Measurements from ENCODE around the gene BOC. TPM values are rescaled to one million over a fixed set of nuclear protein-coding genes. Genes with fewer than 3 reads are reported as not detected.
A peak's percentile ranks its signal among the peaks of the same experiment; 100 is the strongest.

The BOC gene
- total RNA-seq, 1 donor from 2014 or later: 20.2 TPM

DNA sequence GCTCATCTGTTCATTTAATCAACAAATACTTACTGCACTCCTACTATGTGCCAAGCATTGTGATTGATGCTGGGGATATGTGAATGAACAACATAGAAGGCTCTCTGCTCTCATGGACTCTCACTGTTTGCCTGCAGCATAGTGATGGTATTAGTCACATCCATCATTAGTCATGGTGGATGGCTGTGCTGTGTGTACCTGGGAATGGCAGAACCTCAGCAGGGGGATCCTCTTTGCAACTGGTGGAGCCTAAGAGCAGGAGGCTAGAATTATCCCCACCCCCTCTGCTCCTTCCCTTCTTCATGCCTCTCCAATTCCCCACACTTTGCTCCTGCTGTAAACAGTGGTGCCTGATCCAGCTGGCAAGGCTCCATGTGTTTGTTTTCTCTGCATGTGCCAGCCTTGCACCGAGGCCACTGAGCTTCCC lies 20.5 kb downstream of the BOC start:
- H3K27me3 ChIP-seq (ENCODE audit: insufficient read depth, low read length): no peaks in the 10 kb centered on the region
- H4K20me1 ChIP-seq (ENCODE audit: insufficient read depth, low read length): no peaks in the 10 kb centered on the region
- TF ChIP-seq, protein P1, sequence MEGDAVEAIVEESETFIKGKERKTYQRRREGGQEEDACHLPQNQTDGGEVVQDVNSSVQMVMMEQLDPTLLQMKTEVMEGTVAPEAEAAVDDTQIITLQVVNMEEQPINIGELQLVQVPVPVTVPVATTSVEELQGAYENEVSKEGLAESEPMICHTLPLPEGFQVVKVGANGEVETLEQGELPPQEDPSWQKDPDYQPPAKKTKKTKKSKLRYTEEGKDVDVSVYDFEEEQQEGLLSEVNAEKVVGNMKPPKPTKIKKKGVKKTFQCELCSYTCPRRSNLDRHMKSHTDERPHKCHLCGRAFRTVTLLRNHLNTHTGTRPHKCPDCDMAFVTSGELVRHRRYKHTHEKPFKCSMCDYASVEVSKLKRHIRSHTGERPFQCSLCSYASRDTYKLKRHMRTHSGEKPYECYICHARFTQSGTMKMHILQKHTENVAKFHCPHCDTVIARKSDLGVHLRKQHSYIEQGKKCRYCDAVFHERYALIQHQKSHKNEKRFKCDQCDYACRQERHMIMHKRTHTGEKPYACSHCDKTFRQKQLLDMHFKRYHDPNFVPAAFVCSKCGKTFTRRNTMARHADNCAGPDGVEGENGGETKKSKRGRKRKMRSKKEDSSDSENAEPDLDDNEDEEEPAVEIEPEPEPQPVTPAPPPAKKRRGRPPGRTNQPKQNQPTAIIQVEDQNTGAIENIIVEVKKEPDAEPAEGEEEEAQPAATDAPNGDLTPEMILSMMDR (IDR thresholded peaks at IDR 0.05; ENCODE audit: insufficient read depth, low read depth, low read length): no peak
- no peak for TF ChIP-seq EZH2 (IDR thresholded peaks at IDR 0.05; ENCODE audit: insufficient read depth, low read length)
- peak; percentile 100 for FAIRE-seq
- Mint-ChIP-seq H3K27ac (ENCODE audit: unreplicated experiment) (peak overlapping the region; percentile 93), H3K9me3 (ENCODE audit: unreplicated experiment) (no peaks in the 10 kb centered on the region), H3K4me3 (ENCODE audit: unreplicated experiment) (no peak overlapping the region), H3K27me3 (ENCODE audit: low read depth, unreplicated experiment) (no peaks in the 10 kb centered on the region), H3K4me1 (ENCODE audit: low read depth, unreplicated experiment) (peaks cover 49% of the 10 kb centered on the region), H3K36me3 (ENCODE audit: low read depth, unreplicated experiment) (peaks cover 2% of the 10 kb centered on the region)
- peak overlapping the region; percentile 60 for H3K9ac ChIP-seq (ENCODE audit: low read length)
- no peak overlapping the region for H2AFZ ChIP-seq (ENCODE audit: low read depth, low read length)
- H3K4me3 ChIP-seq (ENCODE audit: insufficient read depth, low read depth, low read length): no peak overlapping the region
- H3K79me2 ChIP-seq (ENCODE audit: insufficient read depth, low read length): no peaks in the 10 kb centered on the region
- H3K4me2 ChIP-seq (ENCODE audit: low read length): peak overlapping the region; percentile 57
- H3K27ac ChIP-seq (ENCODE audit: low read depth, low read length): peak overlapping the region; percentile 80
- peak; percentile 91 for DNase-seq (ENCODE audit: low read depth)
- no peaks in the 10 kb centered on the region for H3K36me3 ChIP-seq (ENCODE audit: insufficient read depth, low read length)
- H3K4me1 ChIP-seq (ENCODE audit: insufficient read depth, low read length): peaks cover 33% of the 10 kb centered on the region
- no peaks in the 10 kb centered on the region for H3K9me3 ChIP-seq (ENCODE audit: insufficient read depth, low read depth, low read length)

DNA sequence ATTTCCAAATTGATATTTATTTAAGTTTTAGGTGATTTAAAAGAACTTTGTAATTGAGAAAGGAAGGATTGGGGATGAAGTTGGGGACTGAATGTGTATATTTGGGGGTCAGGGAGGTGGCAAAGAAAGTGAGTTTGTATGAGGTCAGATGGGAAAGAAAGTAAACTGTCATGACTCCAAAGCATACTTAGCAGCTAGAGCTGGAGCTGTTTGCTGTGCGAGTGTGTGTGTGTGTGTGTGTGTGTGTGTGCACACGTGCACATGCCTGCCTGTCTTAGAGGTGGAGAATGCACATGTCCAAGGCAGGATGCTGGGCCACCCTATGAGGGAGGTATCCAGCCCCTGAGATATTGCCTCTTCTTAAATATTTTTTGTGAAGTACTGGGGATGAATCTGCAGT lies 21.0 kb downstream of the BOC start:
- no peaks in the 10 kb centered on the region for H3K9me3 ChIP-seq (ENCODE audit: insufficient read depth, low read depth, low read length)
- H3K4me1 ChIP-seq (ENCODE audit: insufficient read depth, low read length): peaks cover 33% of the 10 kb centered on the region
- H3K27ac ChIP-seq (ENCODE audit: low read depth, low read length): peak overlapping the region; percentile 80
- H3K27ac Mint-ChIP-seq (ENCODE audit: unreplicated experiment): peak overlapping the region; percentile 16
- H2AFZ ChIP-seq (ENCODE audit: low read depth, low read length): no peak overlapping the region
- H3K27me3 Mint-ChIP-seq (ENCODE audit: low read depth, unreplicated experiment): no peaks in the 10 kb centered on the region
- H3K36me3 ChIP-seq (ENCODE audit: insufficient read depth, low read length): no peaks in the 10 kb centered on the region
- peak overlapping the region; percentile 57 for H3K4me2 ChIP-seq (ENCODE audit: low read length)
- no peaks in the 10 kb centered on the region for H3K9me3 Mint-ChIP-seq (ENCODE audit: unreplicated experiment)
- no peaks in the 10 kb centered on the region for H3K79me2 ChIP-seq (ENCODE audit: insufficient read depth, low read length)
- peak overlapping the region; percentile 60 for H3K9ac ChIP-seq (ENCODE audit: low read length)
- DNase-seq (ENCODE audit: low read depth) (no peak), FAIRE-seq (no peak)
- H3K36me3 Mint-ChIP-seq (ENCODE audit: low read depth, unreplicated experiment): no peaks in the 10 kb centered on the region
- TF ChIP-seq, protein P1 (IDR thresholded peaks at IDR 0.05; ENCODE audit: insufficient read depth, low read depth, low read length): no peak
- no peak for TF ChIP-seq EZH2 (IDR thresholded peaks at IDR 0.05; ENCODE audit: insufficient read depth, low read length)
- no peaks in the 10 kb centered on the region for H3K27me3 ChIP-seq (ENCODE audit: insufficient read depth, low read length)
- H3K4me3 Mint-ChIP-seq (ENCODE audit: unreplicated experiment): no peak overlapping the region
- no peaks in the 10 kb centered on the region for H4K20me1 ChIP-seq (ENCODE audit: insufficient read depth, low read length)
- H3K4me1 Mint-ChIP-seq (ENCODE audit: low read depth, unreplicated experiment): peaks cover 49% of the 10 kb centered on the region
- H3K4me3 ChIP-seq (ENCODE audit: insufficient read depth, low read depth, low read length): no peak overlapping the region

DNA sequence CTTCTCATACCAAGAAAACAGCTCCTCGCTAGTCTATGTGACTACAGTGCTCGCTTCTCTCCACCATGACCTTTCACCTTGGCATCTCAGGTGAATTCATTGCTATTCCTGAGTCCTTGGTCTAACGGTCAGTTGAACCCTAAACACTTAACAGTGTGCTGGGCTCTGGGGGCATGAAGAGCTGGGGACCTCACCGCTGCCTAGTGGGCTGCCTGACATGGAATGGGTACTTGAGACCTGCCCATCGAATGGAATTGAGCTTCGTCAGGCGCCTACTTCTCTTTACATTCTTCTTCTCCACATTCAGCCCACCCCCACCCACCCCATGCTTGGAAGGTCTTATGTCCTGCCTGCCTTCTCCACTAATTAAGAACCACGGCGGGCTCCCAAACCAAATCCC lies 22.1 kb downstream of the BOC start:
- H3K4me1 Mint-ChIP-seq (ENCODE audit: low read depth, unreplicated experiment): peaks cover 48% of the 10 kb centered on the region
- no peak overlapping the region for H3K4me3 Mint-ChIP-seq (ENCODE audit: unreplicated experiment)
- H3K27ac Mint-ChIP-seq (ENCODE audit: unreplicated experiment): no peak overlapping the region

More for the DNA sequence above, 22.1 kb downstream of the BOC start:
- Histone ChIP-seq H3K4me1 (ENCODE audit: insufficient read depth, low read length) (peaks cover 33% of the 10 kb centered on the region), H3K4me2 (ENCODE audit: low read length) (no peak overlapping the region), H3K27me3 (ENCODE audit: insufficient read depth, low read length) (no peaks in the 10 kb centered on the region), H3K9me3 (ENCODE audit: insufficient read depth, low read depth, low read length) (no peaks in the 10 kb centered on the region), H3K27ac (ENCODE audit: low read depth, low read length) (no peak overlapping the region), H3K36me3 (ENCODE audit: insufficient read depth, low read length) (no peaks in the 10 kb centered on the region), H3K79me2 (ENCODE audit: insufficient read depth, low read length) (no peaks in the 10 kb centered on the region), H2AFZ (ENCODE audit: low read depth, low read length) (no peak overlapping the region), H3K4me3 (ENCODE audit: insufficient read depth, low read depth, low read length) (no peak overlapping the region), H3K9ac (ENCODE audit: low read length) (no peak overlapping the region), H4K20me1 (ENCODE audit: insufficient read depth, low read length) (no peaks in the 10 kb centered on the region)
- peaks cover 5% of the 10 kb centered on the region for H3K36me3 Mint-ChIP-seq (ENCODE audit: low read depth, unreplicated experiment)
- no peaks in the 10 kb centered on the region for H3K27me3 Mint-ChIP-seq (ENCODE audit: low read depth, unreplicated experiment)
- DNase-seq (ENCODE audit: low read depth): no peak
- no peaks in the 10 kb centered on the region for H3K9me3 Mint-ChIP-seq (ENCODE audit: unreplicated experiment)
- FAIRE-seq: no peak
- TF ChIP-seq EZH2 (IDR thresholded peaks at IDR 0.05; ENCODE audit: insufficient read depth, low read length): no peak
- TF ChIP-seq, protein P1 (IDR thresholded peaks at IDR 0.05; ENCODE audit: insufficient read depth, low read depth, low read length): no peak
